SIG-M5 treated with dmso at 0.1 percent for 504 hours (cell line): Measurements from ENCODE around the gene PKMYT1.

Source experiments
- DNase-seq: peaks from one replicate; lab custom pipeline; 2025; ENCODE audit not compliant: unreplicated experiment; lab: John Stamatoyannopoulos, UW

Gene PKMYT1

DNA sequence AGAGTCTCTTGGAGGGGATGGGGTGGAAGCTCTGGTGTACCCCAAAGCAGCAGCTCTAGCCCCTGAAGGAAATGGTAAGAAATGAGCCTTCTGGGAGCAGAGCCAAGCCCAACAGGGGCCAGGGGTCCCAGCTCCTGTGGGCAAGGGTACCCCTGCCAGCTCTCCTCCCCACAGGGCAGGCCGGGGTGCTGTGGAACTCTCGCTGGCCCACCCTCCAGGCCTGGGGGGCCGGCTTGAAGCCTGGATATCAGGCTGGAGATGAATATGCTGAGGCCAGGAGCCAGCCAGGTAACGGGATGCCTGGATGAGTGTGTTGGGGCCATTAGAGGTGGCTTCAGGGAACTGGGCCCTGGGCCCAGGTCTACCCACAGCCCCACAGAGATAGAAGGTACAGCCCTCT lies 20.3 kb upstream of the PKMYT1 start:
- no peak for DNase-seq

DNA sequence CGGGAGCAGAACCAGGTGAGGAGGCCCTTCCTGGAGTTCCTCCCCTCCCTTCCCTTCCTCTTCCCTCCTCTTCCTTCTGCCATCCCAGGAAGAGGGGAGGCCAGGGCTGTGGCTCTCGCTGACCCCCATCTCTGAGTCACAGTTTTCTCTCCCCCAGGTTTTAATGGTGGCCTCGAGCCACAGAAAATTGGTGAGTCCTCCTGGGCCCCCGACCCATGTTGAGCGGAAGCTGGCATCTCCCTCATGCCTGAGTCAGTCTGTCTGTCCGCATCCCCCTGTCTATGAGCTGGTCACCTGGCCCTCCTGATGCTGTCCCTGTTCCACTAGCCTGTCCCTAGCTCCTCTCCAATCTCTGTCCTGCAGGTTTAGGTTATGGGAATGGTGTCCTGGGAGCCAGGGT lies 19.7 kb upstream of the PKMYT1 start:
- no peak for DNase-seq

DNA sequence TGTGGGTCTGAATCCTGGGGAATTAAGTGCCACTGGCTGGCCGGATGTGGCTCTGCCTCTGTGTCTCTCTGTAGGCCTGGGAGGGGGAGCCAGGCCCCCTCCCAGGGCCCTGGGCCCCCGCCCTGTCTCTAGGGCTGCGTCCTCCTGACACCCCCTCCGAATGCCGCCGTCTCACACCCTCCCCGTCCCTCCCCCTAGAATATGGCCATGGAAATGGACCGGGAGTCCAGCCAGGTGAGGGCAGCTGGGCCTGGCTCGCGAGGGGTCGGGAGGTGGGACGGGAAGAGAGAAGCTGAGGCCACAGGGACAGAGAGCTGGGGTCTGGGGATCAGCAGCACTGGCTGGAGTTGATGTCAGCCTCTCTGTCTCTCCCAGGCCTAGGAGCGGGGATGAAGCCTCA lies 16.1 kb upstream of the PKMYT1 start:
- no peak for DNase-seq

DNA sequence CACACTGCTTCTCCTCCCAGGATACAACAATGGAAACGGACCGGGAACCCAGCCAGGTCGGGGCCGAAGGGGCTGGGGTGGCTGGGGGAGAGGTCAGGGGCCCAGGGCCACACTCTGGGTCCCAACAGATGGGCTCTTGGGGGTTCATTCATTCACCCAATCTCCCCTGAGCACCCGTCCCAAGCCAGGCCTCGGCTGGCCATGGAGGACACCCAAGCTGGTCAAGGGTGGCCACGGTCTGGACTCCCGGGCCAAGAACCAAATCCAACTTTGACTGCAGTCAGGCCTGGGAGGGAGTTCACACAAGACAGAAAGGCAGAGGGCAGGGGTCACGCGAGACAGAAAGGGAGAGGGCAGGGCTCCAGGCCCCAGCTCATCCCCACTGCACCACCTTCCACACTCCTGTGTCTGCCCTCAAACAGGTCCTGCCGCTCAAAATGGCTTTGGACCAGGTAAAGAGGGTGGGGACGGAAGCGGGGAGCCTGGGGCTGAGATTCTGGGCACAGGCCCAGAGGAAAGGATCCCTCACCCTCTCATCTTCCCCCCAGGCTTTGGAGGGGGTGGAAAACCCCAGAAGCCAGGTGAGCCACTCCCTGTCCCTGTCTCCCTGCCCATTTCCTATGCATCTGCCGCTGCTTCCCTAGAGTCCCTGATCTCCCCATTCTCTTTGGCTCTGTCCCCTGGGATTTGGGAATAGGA lies 12.3 kb upstream of the PKMYT1 start:
- no peak for DNase-seq

DNA sequence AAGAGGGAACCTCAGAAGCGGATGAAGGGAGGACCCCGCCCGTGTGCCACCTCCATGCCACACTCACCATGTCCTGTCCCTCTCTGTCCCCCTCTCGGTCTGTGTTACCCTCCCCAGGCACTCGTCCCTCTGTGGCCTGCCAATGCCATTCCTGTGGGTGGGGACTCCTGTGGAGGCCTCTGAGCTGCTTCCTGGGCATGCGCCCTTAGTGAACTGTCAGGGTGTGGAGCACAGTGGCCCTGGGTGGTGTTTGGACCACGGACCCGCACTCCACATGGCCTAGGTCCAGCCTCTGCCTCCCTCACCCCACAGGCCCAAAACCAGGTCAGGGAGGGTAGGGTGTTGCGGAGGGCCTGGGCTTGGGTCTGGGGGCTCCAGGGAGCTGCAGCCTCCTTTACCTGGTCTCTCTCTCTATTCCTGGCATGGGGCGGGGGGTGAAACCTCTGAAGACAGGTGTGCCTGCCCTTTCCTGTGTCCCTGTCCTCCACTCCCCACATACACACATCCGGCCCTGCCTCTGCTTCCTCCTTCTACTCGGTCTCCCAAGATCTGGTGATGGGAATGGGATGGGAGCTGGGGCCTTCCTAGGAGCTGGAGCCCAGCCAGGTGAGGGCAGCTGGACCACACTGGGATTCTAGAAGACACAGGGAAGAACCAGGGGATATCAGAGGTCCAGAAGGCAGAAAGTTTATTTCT lies 11.5 kb upstream of the PKMYT1 start:
- DNase-seq: no peak

DNA sequence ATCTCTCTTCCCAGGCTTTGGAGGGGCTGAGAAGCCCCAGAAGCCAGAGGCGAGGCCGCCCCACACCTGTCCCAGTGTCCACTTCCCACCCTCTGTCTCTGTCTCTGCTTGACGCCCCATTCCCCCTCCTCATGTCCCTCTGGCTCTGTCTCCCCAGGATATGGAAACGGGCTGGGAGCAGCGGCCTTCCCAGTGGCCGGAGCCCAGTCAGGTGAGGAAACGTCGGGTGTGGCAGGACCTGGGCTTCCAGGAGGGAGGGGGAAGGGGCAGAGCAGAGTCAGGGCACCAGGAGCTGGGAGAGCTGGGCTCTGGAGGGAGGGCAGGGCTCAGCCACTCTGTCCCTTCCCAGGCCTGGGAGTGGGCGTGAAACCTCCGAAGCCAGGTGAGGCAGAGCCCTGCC lies 10.6 kb upstream of the PKMYT1 start:
- no peak for DNase-seq

DNA sequence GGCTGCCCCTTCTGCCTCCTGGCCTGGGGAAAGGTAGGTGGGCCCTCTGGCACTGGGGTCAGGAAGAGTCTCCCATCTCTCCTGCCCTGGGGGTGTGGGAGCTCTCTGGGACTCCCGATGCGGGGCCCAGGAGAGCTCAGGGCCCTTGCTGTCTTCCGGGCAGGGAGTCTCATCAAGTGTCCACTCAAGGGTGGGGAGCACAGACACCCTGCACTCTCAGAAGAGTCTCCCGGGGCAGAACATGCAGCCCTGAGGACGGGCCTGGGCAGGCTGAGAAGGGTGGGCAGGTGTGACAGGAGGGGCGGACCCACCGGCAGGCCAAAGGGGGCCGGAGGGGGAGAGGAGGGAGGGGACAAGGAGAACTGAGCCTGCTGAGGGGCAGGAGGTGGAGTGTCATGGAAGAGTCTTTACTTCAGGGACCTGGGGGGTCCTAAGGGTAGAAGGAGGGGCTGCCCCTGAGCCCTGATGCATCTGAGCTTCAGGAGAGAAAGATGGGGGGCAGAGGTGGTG lies 8.4 kb upstream of the PKMYT1 start:
- DNase-seq: no peak

DNA sequence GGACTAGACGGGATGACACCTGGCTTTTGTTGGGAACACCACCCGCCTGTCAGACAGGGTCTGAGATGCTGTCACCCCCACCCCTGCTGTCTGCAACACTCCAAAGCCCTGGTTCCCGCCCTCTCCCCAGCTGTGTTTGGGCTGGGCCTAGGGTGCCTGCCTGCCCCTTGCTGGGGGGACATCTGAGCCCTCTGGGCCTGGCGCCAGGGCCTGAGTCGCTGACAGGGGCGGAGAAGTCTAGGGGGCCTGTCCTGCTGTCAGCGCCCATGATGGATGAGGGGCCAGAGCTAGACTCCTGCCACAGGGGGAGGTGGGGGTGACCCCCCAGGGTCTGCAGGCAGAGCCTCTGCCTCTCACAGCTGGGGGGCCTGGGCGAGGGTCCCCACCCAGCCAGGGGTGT lies 7.6 kb upstream of the PKMYT1 start:
- DNase-seq: no peak

DNA sequence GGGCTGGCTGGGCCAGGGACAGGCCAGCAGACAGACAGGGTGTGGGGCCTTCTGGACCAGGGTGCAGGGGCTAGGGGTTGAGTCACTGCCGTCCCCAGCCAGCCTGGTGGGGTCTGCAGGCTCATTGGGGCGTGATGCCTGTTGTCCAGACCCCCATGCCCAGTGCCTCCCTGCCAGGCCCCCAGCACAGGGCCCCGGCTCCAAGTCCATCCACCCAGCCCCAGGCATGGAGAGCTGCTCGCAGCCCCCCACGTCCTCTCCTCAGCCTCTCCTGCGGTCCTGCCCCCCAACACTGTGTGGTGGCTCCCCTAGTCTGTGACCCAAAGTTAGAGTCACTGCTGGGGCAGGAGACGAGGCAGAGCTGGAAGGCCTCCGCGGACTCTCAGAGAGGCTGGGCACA lies 7.0 kb upstream of the PKMYT1 start:
- no peak for DNase-seq

DNA sequence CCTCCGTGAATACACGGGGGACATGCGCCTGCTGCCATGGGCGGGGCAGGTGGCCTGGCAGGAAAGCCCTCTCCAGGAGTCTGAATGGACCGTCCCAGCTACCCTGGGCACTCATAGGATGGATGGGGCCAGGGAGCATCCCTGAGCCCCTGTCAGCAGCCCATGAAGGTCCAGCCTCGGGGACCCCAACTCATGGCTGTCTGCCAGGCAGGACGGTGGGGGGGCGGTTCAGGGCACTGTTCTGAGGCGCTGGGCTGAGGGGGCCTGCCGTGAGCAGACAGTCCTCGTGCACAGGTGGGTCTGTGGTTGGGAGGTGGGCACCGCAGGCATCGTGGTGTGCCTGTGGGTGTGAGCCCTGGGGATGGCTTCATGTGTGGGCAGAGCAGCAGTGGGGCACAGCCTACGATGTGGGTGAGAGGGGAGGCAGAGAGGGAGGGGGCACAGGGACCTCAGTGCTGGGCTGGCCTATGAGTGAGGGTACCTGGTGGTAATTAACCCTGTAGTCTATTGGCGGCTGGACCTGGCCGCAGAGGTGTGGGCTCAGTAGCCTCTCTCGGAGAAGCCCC lies 6.5 kb upstream of the PKMYT1 start:
- no peak for DNase-seq

DNA sequence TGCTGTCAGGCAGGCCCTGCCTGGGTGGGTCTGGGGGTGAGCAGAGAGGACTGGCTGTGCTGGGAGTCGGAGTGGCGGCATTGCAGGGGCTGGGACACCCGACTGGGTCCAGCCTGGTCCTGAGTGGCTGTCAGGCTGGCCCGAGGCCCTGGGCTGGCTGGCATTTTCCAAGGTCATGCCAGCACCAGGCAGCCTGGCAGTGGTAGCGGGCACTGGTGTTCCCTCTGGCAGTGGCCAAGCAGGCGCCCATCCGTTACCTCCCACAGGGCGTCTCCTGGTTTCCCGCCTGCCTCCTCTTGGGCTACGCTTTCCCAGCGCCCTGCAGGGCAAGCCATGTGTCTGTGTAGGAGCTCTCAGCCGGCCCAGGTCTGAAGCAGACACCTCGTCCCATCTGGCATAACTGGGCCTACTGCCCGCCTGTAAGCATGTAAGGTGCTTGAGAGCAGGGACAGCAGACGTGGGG lies 5.7 kb upstream of the PKMYT1 start:
- DNase-seq: no peak

DNA sequence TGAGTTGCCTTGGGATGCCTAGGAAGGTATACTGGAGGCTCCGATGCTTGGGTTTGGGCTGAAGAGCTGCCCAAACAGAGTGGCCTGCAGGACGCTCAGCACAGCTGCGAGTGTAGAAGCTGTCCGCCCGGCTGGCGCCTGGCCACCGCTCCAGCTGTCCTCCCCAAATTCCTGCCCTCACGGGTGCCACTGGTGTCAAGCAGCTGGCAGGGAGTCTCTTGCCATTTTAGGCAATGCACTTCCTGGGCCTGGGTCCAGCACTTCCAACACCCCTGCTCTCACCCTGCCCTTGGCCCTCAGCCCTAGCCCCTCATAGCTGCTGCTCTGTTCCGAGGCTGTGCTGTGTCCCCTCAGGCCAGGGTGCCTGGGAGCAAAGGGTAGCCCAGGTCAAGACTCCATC lies 5.2 kb upstream of the PKMYT1 start:
- no peak for DNase-seq

DNA sequence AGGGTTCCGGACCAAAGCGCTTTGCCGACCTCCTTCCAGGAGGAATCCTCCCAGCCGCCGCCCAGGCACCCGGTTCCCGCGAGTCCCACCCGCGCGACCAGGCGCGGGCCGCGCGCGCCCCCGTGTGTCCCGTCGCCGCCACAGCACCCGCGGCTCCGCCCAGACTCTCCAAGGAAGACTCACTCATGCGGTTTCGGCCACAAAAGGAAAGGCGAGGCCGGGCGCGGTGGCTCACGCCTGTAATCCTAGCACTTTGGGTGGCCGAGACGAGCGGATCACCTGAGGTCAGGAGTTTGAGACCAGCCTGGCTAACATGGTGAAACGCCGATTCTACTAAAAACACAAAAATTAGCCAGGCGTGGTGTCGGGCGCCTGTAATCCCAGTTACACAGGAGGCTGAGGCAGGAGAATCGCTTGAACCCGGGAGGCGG lies 3.5 kb upstream of the PKMYT1 start:
- peak; percentile 67 for DNase-seq

DNA sequence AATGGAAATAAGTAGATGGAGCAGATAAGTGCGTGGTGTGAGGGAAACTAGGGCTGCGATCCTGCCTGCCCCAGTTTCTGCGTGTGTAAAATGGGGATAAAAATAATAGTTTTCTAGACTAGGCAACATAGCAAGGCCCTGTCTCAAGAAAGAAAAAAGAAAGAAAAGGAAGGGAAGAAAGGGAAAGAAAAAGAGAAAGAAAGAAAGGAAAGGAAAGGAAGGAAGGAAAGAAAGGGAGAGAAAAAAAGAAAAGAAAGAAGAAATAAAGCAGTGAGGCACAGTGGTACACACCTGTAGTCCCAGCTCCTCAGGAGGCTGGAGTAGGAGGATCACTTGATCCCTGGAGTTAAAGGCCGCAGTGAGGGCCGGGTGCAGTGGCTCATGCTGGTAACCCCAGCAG lies 2.2 kb upstream of the PKMYT1 start:
- DNase-seq: no peak

DNA sequence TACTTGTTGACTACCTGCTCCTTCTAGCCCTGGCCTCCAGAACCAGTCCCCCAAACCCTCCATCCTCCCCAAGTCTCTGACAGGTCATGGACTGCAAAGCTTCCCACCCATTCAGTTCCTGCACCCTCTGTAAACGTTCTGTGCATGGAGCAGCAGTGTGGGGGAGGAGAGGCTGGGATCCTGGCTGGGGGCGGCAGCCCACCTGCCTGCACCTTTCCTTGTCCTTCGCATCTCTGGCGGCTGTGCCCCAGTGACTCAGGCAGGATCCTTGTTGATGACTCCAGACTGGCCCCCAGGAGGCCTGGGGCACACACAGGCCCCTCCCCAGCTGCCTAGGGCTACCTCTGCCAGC lies 1.6 kb upstream of the PKMYT1 start:
- no peak for DNase-seq

DNA sequence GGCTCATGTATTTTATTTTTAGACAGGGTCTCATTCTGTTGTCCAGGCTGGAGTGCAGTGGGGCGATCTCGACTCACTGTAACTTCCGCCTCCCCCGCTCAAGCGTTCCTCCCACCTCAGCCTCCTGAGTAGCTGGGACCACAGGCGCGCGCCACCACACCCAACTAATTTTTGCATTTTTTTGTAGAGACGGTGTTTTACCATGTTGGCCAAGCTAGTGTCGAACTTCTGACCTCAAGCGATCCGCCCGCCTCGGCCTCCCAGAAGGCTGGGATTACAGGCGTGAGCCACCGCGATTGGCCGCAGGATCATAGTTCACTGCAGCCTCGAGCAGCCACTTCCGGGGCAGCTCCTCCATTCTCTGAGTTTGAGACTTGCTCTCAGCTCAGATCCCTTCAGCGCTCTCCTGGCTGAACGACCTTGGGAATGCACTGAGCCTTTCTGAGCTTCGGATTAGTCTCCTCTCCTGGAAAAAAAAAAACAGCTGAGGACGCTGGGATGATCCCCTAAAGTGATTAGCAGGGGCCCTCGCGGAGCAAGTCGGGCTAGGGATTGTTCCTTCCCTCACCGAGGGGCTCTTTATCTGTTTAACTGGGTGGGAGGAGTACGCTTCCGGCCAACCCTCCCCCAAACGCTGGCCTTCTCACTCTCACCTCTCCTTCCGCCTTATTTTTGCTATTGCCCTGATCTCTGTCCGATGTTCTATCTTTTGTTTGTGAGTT lies 1.1 kb upstream of the PKMYT1 start:
- DNase-seq: no peak

DNA sequence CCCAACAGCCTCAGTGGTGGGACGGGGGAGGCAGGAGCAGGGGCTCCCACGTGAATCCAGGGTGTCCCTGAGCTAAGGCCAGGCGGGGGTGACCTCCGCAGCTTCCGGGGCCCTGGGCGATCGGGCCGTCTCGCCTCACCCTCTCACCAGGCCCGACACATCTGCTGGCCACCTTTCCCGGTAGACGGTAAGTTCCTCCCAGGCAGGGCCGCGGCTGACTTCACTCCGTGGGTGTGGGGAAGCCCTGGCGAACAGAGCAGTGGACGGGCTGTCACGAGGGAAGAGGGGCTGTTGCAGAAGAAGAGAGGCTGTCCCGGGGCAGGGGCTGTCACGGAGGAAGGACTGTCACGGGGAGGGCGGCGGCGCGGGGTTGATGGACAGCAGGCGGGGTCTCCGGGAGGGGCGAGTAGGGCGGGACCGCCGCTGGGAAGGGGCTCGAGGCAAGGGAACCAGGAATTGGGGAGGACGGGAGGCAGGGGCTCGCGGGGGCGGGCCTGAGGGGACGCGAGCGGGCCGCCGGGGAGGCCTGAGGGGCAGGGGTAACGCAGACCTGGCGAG lies 498 bp downstream of the PKMYT1 start:
- no peak for DNase-seq

DNA sequence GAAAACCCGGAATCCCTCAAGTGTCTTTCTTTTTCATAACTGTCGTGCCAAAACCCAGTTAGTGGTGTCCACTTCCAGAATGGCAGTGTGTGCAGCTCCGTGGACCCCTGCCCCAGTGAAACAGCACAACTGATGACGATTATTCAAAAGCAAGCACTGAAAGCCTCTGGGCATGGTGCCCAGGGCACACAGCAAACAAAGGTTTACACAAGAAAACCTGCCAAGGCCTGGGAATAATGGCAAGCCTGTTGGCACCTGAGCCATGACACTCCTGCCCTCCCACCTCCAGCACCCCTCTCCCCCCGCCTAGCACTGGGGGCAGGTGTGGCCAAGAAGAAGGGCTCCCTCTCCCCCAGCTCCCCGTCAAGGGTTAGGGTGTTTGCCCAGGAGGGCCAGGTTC lies 2.8 kb downstream of the PKMYT1 start:
- DNase-seq: no peak

DNA sequence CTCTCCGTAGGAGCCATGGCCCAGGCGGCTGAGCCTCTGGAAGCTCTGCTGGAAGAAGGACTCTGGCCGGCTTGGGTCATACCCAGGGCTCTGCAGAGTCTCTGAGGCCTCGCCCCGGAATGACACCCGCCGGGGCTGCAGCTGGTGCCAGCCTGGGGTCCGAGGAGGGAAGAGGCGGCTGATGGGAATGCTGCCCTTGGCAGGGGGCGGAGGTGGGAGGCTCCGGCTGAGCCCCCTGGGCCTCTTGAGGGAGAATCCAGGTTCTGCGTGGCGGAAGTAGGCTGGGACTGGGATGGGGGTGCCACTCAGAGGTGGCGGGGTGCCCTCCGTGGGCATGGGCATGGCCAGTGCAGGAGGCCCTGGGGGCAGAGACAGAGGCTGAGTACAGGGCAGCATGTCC lies 3.6 kb downstream of the PKMYT1 start:
- no peak for DNase-seq

DNA sequence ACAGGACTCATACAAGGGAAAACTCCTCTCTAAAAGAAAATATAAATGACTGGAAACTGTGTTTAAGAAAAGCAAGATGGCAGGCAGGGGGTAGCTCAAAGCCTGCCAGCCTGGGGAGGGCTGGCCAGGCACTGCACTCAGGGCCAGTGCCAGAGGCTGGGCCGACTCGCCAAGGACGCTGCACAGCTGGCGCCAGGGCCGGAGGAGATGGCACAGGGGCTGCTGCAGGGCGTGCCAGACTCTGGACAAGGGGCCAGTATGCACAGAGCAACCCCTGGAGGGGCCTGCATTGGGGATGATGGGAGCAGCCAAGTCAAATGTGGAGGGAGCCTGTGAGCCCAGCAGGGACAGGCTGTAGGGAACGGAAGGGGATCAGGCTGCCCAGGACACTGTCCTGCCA lies 4.0 kb downstream of the PKMYT1 start:
- DNase-seq: no peak

DNA sequence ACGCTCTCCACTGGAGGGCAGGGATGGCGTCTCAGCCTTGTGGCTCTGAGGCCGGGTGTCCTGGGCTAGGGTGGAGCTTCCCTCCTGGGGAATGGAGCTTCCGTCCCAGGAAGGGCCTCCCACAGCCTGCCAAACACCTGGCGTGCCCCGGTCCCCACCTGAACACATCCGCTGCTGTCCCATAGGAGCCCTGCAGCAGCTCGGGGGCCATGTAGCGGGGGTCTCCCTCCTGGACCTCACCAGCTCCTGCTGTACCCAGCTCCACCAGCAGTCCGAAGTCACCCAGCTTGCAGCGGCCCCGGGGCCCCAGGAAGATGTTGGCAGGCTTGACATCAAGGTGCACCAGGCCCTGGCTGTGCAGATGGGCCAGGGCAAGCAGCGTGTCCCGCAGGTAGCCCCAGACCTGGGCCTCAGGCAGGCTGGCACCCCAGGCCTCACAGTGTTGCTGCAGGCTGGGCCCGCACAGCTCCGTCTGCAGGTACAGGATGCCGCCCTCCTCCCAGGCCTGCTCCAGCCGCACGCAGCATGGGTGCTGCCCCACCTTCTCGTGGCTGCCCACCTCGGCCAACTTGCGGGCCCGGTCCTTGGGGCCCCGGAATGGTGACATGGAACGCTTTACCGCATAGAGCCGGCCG lies 5.0 kb downstream of the PKMYT1 start:
- no peak for DNase-seq
